Measurements from ENCODE around the gene GORAB.

GORAB gene

DNA sequence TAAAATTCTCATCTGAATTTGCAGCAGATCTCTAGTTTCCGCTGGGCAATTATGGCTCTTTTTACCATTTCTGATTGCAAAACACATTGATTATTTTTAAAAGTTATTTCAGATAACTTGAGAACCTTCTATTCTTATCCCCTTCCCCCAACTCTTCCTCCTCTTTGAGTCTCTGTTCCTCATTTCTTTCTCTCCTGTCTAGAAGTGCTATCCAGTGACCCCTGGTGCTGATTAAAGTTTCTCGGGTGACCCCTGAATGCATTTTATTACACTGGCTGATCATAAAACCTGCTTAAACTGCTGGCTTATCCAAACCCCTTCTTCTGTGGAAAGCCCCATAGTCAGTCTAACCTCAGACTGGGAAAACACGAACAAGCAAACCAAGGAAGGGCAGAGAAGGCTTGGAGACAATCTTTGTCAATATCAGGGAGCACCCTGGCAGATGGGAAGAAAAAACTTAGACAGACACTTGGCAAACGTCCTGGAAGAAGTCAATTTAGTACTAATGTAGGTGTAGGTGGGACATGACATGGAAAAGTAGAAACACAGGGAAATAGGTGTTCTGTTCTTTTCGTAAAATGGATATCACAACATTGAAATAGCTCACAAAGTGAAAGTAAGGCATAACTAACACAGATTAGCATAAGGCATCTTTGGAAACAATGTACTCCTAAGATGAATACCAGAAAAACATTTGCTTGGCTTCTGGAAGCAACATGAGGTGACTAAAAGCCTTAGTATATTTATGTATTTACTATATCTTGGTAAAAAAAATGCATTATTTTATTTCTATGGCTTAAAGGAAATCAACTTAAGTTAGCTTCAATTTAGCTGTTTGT is 61.4 kb downstream of the GORAB start:
- DNase-seq: no peak

DNA sequence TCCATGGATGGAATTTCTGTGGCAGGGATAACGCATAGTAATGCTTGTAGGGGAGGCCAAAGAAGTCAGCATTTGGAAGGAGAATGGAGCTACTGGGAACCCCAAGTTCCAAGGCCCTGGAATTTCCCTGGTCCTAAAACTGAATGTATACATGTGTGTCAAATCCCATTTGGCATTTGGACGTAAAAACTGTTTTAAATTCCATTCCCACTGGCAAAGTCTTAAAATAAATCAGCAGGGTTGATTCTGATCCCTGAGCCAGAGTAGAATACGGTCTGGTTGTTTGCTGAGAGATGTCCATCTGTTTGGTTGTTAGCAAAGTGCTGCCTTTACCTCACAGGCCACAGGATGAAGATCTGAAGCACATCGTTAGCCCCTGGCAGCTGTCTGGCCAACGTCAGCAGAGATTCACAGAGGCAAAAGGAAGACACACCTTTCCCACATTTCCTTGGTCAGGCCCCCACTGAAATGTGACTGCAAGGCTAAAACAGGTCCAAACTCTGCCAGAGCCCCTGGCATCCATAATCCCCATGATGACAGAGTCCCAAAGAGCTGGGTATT is 62.2 kb downstream of the GORAB start:
- DNase-seq: no peak

DNA sequence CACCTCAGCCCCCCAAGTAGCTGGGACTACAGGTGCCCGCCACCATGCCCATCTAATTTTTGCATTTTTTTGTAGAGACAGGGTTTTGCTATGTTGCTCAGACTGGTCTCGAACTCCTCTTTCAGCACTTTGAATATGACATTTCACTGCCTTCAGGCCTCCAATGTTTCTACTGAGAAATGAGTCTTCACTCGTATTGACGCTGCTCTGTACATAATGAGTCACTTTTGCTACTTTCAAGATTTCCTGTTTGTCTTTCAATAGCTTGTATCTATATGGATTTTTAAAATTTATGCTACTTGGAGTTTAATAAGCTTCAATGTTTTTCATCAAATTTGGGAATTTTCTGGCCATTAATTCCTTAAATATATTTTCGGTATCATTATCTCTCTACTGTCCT is 64.7 kb downstream of the GORAB start:
- no peak for DNase-seq

DNA sequence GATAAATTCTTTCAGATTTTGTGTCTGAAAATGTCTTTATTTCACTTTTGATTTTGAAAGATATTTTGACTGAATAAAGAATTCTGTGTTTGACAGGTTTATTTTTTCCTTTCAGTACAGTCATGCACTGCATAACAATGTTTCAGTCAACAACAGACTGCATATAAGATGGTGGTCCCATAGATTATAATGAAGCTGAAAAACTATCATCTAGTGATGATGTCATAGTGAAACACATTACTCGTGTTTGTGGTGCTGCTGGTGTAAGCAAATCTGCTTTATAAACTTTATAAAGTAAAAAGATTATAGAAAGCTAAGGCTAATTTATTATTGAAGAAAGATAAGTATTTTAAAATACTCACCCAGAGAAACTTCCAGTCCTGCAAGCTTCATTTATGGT is 66.7 kb downstream of the GORAB start:
- DNase-seq: no peak

DNA sequence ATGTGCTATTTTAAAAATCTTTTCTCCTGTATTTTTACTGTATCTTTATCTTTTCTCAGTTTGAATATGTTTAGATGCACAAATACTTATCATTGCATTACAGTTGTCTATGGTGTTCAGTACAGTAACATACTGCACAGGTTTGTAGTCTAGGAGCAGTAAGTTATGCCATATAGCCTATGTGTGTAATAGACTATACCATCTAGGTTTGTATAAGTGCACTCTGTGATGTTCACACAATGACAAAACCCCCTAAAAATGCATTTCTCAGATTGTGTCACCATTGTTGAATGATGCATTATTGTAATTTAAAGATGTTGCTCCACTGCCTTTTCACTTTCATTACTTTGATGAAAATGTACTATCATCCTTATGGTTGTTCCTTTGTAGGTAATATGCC is 67.1 kb downstream of the GORAB start:
- DNase-seq: no peak

DNA sequence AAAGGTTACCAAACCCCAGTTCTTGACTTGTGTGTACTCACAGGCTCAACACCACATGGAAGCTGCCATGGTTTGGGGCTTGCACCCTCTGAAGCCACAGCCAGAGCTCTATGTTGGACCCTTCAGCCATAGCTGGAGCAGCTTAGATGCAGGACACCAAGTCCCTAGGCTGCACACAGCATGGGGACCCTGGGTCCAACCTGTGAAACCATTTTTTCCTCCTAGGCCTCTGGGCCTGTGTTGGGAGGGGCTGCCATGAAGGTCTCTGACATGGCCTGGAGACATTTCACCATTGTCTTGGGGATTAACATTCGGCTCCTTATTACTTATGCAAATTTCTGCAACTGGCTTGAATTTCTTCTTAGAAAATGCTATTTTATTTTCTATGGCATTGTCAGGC is 69.9 kb downstream of the GORAB start:
- DNase-seq: no peak
